SH-SY5Y (cell line): ENCODE results near the gene LRRC2.

Source experiments
- GATA2 ChIP-seq: IDR thresholded peaks from 2 replicates; pipeline ENCODE4 v1.6.1; 2011; ENCODE audit warnings: mild to moderate bottlenecking, low read depth, low read length
- GATA3 ChIP-seq: IDR thresholded peaks from 2 replicates; pipeline ENCODE4 v1.6.1; 2011; ENCODE audit warnings: low read depth, mild to moderate bottlenecking, low read length, moderate library complexity

- no peak for TF ChIP-seq GATA2
- no peak for TF ChIP-seq GATA3
Measured at GRCh38 chr3:46479021-46479420, 87.1 kb downstream of the LRRC2 start.
